Suprapubic skin (tissue), 4 donors: ENCODE data around the gene SYTL5. TPM values are rescaled to one million over a fixed set of nuclear protein-coding genes. Genes with fewer than 3 reads are reported as not detected.

Source experiments
- DNase-seq, 2 donors: peaks; one replicate each; pipeline ENCODE4 v3.0.0-alpha.2; 2019; ENCODE audit warnings: low spot score in 2 of 2
- H3K27ac ChIP-seq: fragments of 200-600 bp; sonication (generic); one replicate; pipeline ENCODE4 v1.5.1; 2019
- H3K27me3 ChIP-seq: fragments of 200-600 bp; sonication (generic); one replicate; pipeline ENCODE4 v1.5.1; 2019
- H3K36me3 ChIP-seq: fragments of 200-600 bp; sonication (generic); one replicate; pipeline ENCODE4 v1.5.1; 2019
- H3K4me1 ChIP-seq: fragments of 200-600 bp; sonication (generic); one replicate; pipeline ENCODE4 v1.5.1; 2019
- H3K4me3 ChIP-seq: fragments of 200-600 bp; sonication (generic); one replicate; pipeline ENCODE4 v1.5.1; 2019; ENCODE audit warnings: mild to moderate bottlenecking
- H3K9me3 ChIP-seq: fragments of 200-600 bp; sonication (generic); one replicate; pipeline ENCODE4 v1.5.1; 2019
- CTCF ChIP-seq, 2 donors: fragments of 200-600 bp in 1 of 2; fragments of 450-650 bp in 1 of 2; sonication (generic) in 1 of 2; IDR thresholded peaks; one replicate each; pipeline ENCODE4 v1.5.1; 2016 to 2019; ENCODE audit warnings: antibody characterized with exemption in 2 of 2, mild to moderate bottlenecking in 1 of 2, moderate library complexity in 1 of 2
- EP300 ChIP-seq: sonication (generic); formaldehyde crosslinking; IDR thresholded peaks from one replicate; pipeline ENCODE4 v1.6.1; 2017; ENCODE audit warnings: antibody characterized with exemption
- POLR2A ChIP-seq, 2 donors: fragments of 450-650 bp; IDR thresholded peaks; one replicate each; pipeline ENCODE4 v1.6.1; 2017; ENCODE audit warnings: antibody characterized with exemption in 2 of 2, mild to moderate bottlenecking in 2 of 2, moderate library complexity in 2 of 2
- POLR2AphosphoS5 ChIP-seq, 3 donors: sonication (generic); formaldehyde crosslinking; IDR thresholded peaks; one replicate each; pipeline ENCODE4 v1.6.1; 2017; ENCODE audit warnings: antibody characterized with exemption in 3 of 3
- WGBS: methylation state at CpG from one replicate; pipeline ENCODE4 v1.1.5; 2018; 5-methylcytosine and 5-hydroxymethylcytosine counted together
- total RNA-seq, 4 donors: library from RNA; depleted of rRNA; stranded (reverse); fragments of >200 nt; gene quantifications; one replicate each; pipeline ENCODE4 v1.1.0, GENCODE V29; 2016

Gene SYTL5
- total RNA-seq, 4 donors from 2014 or later, result 0.25 to 0.65 (median 0.37) TPM

DNA sequence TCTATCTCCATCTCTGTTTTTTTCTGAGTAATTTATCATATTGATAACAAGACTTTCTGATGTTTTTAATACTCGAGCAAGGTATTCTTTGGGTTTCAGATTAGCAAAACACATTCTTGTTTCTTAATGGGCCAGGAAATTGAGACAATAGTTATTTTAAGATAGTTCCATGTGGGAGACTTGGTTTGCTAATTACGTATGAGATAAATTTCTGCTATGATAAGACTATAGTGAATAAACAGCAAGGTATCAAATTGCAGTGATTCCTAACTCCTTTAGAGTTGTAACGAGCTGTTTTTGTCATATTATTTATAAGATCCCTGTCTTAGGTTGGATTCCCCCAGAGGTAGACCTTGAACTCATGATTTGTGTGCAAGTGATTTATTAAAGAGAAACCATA is 38.3 kb downstream of the SYTL5 start:
- Histone ChIP-seq H3K36me3 (no peaks in the 10 kb centered on the region), H3K27me3 (no peaks in the 10 kb centered on the region), H3K9me3 (no peaks in the 10 kb centered on the region), H3K27ac (no peak overlapping the region), H3K4me3 (no peak overlapping the region), H3K4me1 (no peaks in the 10 kb centered on the region)
- TF ChIP-seq CTCF (IDR thresholded peaks at IDR 0.05) (no peak), POLR2A (IDR thresholded peaks at IDR 0.05) (no peak), POLR2AphosphoS5 (IDR thresholded peaks at IDR 0.05) (no peak), EP300 (no peak)
- 53% methylated on average over 3 of the region's 3 CpGs for WGBS
- DNase-seq, result no peak

GRCh38 chrX:38045538-38046096 is 39.3 kb downstream of the SYTL5 start:
- Histone ChIP-seq H3K4me3 (no peak overlapping the region), H3K27ac (no peak overlapping the region), H3K4me1 (no peaks in the 10 kb centered on the region), H3K27me3 (no peaks in the 10 kb centered on the region), H3K9me3 (no peaks in the 10 kb centered on the region), H3K36me3 (no peaks in the 10 kb centered on the region)
- DNase-seq, result no peak
- no peak for TF ChIP-seq POLR2AphosphoS5 (IDR thresholded peaks at IDR 0.05)
- no peak for TF ChIP-seq POLR2A (IDR thresholded peaks at IDR 0.05)
- TF ChIP-seq CTCF (IDR thresholded peaks at IDR 0.05), result no peak
- 65% methylated on average over 3 of the region's 3 CpGs for WGBS

GRCh38 chrX:38048886-38049285 is 42.5 kb downstream of the SYTL5 start:
- 93% methylated on average over 1 of the region's 1 CpG for WGBS

DNA sequence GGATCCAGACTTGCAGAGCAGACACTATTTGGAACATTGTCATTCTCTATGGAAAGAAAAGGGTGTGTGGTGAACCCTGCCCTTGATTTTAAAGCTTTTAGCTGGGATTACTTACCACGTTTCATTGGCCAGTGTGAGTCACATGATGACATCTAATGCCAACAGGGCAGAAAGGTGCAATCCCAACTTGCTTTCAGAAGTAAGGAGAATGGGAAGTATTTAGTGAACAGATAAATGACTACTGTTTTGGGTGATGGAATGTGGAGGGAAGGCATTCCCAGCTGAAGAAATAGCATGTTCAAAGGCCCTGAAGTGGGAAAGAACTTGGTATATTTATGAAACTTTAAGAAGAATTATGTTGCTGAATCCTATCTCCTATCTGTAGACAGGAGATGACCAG is 44.5 kb downstream of the SYTL5 start:
- Histone ChIP-seq H3K4me1 (no peaks in the 10 kb centered on the region), H3K4me3 (no peak overlapping the region), H3K27me3 (no peaks in the 10 kb centered on the region), H3K27ac (no peak overlapping the region), H3K36me3 (no peaks in the 10 kb centered on the region), H3K9me3 (no peaks in the 10 kb centered on the region)
- no peak for TF ChIP-seq CTCF (IDR thresholded peaks at IDR 0.05)
- no peak for TF ChIP-seq EP300
- TF ChIP-seq POLR2A (IDR thresholded peaks at IDR 0.05), result no peak
- no peak for TF ChIP-seq POLR2AphosphoS5 (IDR thresholded peaks at IDR 0.05)
- DNase-seq, result no peak
- 38% methylated on average over 1 of the region's 1 CpG for WGBS

More at GRCh38 chrX:38048886-38049285, 42.5 kb downstream of the SYTL5 start:
- no peak for DNase-seq
- H3K4me3 ChIP-seq, result no peak overlapping the region
- no peaks in the 10 kb centered on the region for H3K9me3 ChIP-seq
- H3K36me3 ChIP-seq, result no peaks in the 10 kb centered on the region
- TF ChIP-seq CTCF (IDR thresholded peaks at IDR 0.05) (no peak), POLR2AphosphoS5 (IDR thresholded peaks at IDR 0.05) (no peak), EP300 (no peak), POLR2A (IDR thresholded peaks at IDR 0.05) (no peak)
- no peaks in the 10 kb centered on the region for H3K4me1 ChIP-seq
- no peaks in the 10 kb centered on the region for H3K27me3 ChIP-seq
- H3K27ac ChIP-seq, result no peak overlapping the region

DNA sequence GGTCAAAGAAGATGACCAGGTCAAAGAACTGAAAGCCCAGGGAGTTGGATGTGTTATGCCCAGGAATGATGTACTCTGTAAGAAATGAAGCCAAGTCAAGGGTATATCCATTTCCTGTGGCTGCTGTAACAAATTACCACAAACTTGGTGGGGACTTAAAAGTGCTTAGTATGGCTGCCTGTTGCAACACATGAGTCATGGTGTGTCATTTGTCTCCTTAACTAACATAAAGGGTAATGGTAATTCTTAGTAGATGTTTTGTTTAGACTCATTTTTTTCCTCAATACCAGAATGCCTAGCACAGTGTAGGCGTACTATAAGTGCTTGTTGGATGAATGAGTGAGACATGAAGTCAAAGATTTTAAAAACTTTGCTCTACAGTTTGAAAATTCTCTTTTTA is 45.7 kb downstream of the SYTL5 start:
- Histone ChIP-seq H3K4me1 (no peaks in the 10 kb centered on the region), H3K27ac (no peak overlapping the region), H3K36me3 (no peaks in the 10 kb centered on the region), H3K4me3 (no peak overlapping the region), H3K9me3 (no peaks in the 10 kb centered on the region), H3K27me3 (no peaks in the 10 kb centered on the region)
- no peak for DNase-seq
- WGBS, result 71% methylated on average over 1 of the region's 1 CpG
- no peak for TF ChIP-seq POLR2AphosphoS5 (IDR thresholded peaks at IDR 0.05)
- no peak for TF ChIP-seq POLR2A (IDR thresholded peaks at IDR 0.05)
- no peak for TF ChIP-seq CTCF (IDR thresholded peaks at IDR 0.05)
- TF ChIP-seq EP300, result no peak
